ENCODE measurements around the gene KCNAB1.

DNA sequence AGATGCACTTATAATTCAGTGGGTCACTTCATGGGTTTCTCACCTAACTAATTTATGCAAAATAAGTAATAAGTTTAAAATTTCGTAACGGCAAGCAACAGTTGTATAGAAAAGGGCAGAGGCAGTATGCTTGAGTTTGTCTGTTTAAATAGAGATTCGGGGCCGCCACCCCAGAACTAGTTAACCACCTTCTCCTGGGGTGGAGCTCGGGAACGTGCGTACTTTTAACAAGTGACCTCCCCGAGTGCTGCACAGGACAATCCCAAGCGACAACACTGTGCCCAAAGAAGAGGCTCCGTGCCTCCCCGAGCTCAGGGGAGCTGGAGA, 434.1 kb downstream of the KCNAB1 start:
- TF ChIP-seq, protein P1, sequence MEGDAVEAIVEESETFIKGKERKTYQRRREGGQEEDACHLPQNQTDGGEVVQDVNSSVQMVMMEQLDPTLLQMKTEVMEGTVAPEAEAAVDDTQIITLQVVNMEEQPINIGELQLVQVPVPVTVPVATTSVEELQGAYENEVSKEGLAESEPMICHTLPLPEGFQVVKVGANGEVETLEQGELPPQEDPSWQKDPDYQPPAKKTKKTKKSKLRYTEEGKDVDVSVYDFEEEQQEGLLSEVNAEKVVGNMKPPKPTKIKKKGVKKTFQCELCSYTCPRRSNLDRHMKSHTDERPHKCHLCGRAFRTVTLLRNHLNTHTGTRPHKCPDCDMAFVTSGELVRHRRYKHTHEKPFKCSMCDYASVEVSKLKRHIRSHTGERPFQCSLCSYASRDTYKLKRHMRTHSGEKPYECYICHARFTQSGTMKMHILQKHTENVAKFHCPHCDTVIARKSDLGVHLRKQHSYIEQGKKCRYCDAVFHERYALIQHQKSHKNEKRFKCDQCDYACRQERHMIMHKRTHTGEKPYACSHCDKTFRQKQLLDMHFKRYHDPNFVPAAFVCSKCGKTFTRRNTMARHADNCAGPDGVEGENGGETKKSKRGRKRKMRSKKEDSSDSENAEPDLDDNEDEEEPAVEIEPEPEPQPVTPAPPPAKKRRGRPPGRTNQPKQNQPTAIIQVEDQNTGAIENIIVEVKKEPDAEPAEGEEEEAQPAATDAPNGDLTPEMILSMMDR (optimal IDR thresholded peaks at IDR 0.05 in 1 of 3, IDR thresholded peaks at IDR 0.05 in 1 of 3, conservative IDR thresholded peaks at IDR 0.05 in 1 of 3; ENCODE audit: extremely low read depth in 1 of 3, insufficient read depth in 2 of 3, low read length in 3 of 3): no peak
- no peak for TF ChIP-seq EZH2 (IDR thresholded peaks at IDR 0.05; ENCODE audit: low read length)

Data from keratinocyte (primary cell).